Activated gamma-delta T cell (primary cell): ENCODE measurements around the gene SCFD2.

Experiments used
- DNase-seq: peaks from one replicate; lab custom pipeline; 2025; lab: John Stamatoyannopoulos, UW

SCFD2 gene

DNA sequence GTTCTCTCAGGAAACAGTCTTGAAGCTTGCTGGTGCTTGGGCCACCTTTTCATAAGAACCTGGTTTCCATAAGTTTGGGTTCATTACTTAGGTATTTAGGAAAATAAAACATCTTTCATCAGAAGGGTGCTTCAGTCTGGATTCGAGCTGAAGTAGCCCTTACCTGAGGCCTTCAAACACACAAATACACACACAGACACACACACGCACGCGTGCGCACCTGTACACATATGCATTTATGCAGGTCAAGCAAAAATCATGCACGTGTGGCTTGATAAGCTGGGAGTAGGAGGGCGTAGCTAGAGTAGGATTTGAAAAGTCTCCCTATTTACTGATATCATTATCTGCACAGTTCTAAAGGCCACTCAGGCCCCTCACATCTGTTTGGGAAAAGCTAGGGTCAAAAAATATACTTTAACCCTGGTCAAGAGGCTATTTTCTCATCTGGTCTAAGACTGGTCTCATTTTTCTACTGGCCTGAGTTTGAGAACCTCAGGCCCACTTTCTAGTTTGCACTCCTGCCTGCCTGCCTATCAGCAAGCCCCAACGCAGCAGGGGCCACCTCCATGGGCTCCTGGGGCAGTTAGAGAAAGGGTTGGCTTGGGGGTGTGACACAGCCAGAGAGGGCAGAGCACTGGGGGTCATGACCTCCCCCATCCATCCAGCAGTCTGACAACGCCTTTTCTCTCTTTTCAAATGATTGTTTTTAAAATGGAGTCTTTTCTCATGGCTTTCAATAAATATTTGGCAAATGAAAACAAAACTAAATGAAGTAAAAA lies 439.5 kb downstream of the SCFD2 start:
- no peak for DNase-seq

- no peak for DNase-seq
Observed at GRCh38 chr4:52925531-52925968, 440.3 kb downstream of the SCFD2 start.

DNA sequence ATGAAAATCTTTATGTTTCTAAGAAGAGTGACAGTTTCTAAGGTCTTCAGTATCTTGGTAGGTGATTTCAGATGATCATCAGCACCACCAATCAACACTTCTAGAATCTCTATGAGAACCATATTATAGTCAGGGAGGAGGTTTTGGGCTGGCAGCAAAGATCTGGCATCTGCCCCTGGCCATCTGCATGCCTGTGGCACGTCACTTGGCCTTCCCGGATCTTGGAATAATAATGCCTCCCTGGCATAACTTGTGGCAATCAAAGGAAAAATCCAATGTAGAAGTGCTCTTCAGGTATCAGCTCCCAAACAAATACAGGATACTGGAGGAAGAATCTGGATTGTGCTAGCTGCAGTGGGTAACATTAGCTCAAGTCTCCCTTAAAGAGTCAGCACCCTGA lies 446.4 kb downstream of the SCFD2 start:
- DNase-seq: no peak

DNA sequence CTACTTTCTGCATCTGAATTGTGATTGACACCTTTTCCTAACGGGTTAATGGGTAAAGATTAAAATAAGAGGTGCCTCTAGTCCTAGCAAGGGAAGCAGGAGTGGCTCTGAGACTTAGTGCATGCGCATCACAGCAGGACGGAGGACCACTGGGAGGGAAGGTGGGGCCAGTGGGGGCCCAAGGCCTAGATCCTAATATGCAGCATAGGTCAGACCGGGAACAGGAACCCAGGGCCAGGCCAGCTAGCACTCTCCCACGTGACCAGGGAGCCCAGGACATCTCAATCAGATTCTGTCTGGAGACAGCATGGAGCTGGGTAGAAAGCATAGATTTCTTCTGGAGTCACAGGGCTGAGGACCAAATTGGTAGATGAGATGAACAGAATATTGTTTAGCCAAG lies 448.0 kb downstream of the SCFD2 start:
- DNase-seq: no peak

DNA sequence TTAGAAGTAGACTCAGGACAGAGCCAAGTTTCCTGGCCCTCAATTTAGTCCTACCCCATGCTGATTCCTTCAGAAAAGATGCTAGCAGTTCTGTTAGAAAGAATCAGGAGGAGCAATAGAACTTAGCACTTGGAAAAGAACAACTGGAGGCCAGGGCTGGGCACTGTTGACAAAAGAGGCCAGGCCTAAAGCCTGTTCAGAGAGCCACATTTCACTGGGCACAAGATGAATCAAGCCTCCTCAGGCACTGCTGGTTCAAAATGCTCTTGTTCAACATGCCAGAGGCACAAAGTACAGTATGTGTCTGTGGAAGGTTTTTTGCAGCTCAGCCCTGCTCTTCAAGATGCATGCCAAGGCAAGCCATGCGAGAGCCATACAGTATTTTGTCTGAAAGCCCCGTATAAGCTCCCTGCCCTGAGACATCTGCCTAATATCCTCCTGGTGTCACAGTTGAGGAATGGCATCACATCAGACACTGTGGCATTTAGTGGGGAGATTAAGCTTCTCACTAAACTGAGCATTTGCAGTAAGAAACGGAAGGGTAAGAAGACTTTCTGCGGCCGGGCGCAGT lies 450.0 kb downstream of the SCFD2 start:
- DNase-seq: no peak

DNA sequence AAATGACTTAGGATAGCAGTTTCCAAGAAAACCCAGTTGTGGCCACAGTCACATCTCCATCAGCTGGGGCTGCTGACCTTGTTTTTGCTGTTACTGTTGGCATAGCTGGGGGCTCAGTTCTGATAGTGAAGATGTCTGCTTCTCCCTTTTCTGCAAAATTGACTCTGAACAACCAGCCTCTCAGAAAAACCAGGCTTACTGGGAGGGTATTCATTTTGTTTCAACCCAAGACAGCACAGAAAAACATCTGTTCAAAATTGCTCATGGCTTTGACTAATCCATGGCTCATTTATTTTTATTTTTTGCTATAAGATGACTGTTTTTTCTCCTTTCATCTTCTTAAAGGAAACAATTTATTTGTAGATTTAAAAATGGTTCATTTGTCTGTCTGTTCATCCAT lies 450.7 kb downstream of the SCFD2 start:
- no peak for DNase-seq

GRCh38 chr4:52914051-52914605 lies 451.7 kb downstream of the SCFD2 start:
- DNase-seq: no peak

DNA sequence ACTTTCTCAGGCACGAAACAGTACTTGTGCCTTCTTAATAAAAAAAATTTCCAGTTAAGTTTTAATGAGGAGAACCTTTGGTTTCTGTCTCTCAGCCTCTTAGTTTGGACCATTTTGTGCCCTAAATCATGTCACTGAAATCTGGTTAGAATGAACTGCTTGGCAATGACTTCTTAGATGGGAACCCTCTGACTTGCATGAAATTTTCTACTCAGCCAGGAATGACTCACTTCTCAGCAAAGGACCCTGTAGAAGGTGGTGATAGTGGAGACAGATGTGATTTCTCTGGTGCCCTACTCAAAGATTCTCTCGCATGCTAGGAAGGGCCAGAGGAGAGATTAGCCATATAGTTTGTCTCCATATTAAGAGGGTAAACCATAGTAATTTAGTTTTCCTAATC lies 453.3 kb downstream of the SCFD2 start:
- no peak for DNase-seq

DNA sequence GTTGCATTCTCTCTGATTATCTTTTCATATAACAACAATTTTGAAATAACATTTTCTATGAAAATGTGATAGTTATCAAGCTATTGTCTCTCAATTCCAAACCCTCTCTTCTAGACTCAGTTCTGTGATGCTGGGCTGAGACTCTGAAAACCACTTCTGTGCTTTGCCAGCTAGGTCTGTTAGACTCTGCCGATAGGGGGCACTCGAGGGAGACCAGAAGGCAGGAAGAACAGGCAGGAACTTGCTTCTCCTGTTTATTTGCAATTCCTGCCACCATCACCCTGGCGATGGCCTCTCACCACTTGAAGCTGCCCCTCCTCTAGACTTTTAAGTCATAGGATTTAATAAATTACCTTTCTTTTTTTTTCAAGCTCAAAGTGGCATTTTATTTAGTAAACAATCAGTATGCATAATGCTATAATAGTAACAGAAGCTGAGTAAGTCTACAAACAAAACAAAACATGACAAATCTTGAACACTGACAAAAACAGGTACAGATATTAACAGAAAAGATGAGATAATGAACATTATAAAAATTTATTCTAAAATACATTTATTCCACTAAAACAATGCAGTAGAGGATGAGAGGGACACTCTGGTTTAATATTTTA lies 454.1 kb downstream of the SCFD2 start:
- DNase-seq: no peak

DNA sequence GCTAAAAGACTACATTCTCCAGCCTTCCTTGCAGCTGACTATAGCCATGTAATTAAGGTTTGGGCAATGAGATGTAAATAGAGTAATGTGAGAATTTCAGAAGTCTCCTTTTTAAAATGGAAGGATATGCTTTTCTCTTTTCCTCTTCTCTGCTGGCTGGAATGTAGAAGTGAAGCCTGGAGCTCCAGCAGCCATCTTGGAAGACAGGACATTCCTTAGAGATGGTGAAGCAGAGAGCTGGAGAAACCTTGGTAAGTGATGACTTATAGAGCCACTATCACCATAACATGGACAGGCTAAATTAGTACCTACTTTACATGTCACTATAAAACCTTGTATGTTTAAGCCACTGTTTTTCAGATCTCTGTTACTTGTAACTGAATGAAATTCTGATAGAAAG lies 455.7 kb downstream of the SCFD2 start:
- DNase-seq: no peak

- DNase-seq: no peak
Observed at GRCh38 chr4:52907510-52907909, 458.4 kb downstream of the SCFD2 start.

DNA sequence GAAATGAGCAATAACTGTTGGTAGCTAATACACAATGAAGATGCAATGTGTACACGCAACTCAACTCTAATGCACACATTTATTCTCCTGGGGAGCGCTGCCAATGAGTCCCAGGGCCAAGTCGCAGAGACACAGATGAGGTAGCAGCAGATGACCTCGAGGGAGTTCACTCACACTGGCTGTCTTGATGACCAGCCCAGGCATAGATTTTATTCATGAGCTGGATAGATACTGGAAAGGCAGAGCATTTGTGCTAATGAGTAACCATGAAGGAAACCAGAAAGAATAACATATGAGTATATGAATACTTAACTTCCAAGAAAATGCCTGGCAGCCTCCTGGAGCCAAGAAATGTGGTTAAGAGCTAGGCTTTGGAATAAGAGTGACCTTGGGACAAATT lies 461.4 kb downstream of the SCFD2 start:
- DNase-seq: no peak

GRCh38 chr4:52903273-52903672 lies 462.6 kb downstream of the SCFD2 start:
- DNase-seq: no peak

DNA sequence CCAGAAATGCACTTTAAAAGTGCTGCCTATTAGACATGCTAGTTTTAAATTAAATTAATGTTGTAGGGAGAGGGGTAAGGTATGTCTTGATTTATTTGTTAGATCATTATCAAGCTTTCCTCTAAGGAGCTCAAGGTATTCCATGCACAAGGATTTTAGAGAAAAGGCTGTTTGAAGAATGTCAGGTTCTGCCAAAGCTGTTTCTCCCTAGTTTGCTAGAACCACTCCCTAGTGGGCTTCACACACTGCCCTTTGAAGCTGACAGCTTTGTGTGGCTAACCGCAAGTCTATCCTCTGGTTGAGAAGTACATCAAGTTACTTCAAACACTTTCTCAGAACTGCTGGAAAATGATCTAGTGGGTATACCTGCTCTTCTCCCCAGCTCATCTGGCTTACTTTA lies 471.4 kb downstream of the SCFD2 start:
- no peak for DNase-seq

DNA sequence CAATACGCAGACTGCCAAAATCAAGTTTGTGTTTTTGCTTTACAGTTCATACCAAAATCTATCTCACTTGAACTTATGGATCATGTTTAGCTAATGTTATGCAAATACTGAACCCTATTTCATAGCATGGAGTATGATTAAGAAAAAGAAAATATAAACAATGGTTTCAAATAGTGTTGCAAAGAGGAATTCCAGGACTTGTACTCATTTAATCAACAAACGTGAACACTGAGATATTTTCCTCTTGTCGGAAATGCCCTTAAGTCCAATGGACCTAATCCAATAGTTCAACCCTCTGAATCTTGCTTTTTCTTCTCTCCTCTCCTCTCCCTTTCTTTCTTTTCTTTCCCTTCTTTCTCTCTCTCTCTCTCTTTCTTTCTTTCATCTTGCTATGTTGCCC lies 473.0 kb downstream of the SCFD2 start:
- DNase-seq: no peak

- DNase-seq: no peak
Observed at GRCh38 chr4:52891743-52892142, 474.1 kb downstream of the SCFD2 start.

- no peak for DNase-seq
Observed at GRCh38 chr4:52890521-52890791, 475.4 kb downstream of the SCFD2 start.

- no peak for DNase-seq
Observed at GRCh38 chr4:52889778-52890520, 475.9 kb downstream of the SCFD2 start.

DNA sequence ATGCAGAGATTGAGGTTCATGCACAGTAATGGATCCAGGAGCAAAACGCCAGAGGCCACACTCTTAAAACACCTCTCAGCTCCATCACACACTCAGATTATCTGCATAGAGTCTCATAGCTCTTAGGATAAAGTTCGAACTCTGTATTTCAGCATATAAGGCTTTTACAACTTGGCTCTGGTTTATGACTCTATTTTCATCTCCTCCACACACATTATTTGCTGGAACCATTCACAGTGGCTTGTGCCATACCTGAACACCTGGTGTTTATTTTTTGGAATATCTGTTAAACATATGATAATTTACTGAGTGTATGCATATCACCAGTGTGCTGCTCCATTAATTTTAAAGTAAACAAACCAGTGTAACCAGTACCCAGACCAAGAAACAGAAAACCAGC lies 476.5 kb downstream of the SCFD2 start:
- DNase-seq: no peak

- no peak for DNase-seq
Observed at GRCh38 chr4:52884994-52885393, 480.9 kb downstream of the SCFD2 start.

- DNase-seq: no peak
Observed at GRCh38 chr4:52883707-52884669, 481.9 kb downstream of the SCFD2 start.
